HG03520 (cell line): Measurements from ENCODE around the gene DOP1B.
"Not testable (repeated sequence)": the region's sequence is repeated elsewhere in the genome, so short reads cannot be mapped to it uniquely, and the experiment has no call there.

Experiments used
- ATAC-seq: cut with Tn5 transposase; IDR thresholded peaks from one replicate; pipeline ENCODE4 v1.9.1; 2021; ENCODE audit warnings: mild to moderate bottlenecking, moderate library complexity; ENCODE audit not compliant: unreplicated experiment

DOP1B gene, protein sequence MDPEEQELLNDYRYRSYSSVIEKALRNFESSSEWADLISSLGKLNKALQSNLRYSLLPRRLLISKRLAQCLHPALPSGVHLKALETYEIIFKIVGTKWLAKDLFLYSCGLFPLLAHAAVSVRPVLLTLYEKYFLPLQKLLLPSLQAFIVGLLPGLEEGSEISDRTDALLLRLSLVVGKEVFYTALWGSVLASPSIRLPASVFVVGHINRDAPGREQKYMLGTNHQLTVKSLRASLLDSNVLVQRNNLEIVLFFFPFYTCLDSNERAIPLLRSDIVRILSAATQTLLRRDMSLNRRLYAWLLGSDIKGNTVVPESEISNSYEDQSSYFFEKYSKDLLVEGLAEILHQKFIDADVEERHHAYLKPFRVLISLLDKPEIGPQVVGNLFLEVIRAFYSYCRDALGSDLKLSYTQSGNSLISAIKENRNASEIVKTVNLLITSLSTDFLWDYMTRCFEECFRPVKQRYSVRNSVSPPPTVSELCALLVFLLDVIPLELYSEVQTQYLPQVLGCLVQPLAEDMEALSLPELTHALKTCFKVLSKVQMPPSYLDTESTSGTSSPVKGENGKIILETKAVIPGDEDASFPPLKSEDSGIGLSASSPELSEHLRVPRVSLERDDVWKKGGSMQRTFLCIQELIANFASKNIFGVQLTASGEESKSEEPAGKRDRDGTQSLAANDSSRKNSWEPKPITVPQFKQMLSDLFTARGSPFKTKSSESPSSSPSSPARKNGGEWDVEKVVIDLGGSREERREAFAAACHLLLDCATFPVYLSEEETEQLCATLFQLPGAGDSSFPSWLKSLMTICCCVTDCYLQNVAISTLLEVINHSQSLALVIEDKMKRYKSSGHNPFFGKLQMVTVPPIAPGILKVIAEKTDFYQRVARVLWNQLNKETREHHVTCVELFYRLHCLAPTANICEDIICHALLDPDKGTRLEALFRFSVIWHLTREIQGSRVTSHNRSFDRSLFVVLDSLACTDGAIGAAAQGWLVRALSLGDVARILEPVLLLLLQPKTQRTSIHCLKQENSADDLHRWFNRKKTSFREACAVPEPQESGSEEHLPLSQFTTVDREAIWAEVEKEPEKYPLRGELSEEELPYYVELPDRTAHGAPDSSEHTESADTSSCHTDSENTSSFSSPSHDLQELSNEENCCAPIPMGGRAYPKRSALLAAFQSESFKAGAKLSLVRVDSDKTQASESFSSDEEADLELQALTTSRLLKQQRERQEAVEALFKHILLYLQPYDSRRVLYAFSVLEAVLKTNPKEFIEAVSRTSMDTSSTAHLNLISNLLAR (N-terminal part only)

DNA sequence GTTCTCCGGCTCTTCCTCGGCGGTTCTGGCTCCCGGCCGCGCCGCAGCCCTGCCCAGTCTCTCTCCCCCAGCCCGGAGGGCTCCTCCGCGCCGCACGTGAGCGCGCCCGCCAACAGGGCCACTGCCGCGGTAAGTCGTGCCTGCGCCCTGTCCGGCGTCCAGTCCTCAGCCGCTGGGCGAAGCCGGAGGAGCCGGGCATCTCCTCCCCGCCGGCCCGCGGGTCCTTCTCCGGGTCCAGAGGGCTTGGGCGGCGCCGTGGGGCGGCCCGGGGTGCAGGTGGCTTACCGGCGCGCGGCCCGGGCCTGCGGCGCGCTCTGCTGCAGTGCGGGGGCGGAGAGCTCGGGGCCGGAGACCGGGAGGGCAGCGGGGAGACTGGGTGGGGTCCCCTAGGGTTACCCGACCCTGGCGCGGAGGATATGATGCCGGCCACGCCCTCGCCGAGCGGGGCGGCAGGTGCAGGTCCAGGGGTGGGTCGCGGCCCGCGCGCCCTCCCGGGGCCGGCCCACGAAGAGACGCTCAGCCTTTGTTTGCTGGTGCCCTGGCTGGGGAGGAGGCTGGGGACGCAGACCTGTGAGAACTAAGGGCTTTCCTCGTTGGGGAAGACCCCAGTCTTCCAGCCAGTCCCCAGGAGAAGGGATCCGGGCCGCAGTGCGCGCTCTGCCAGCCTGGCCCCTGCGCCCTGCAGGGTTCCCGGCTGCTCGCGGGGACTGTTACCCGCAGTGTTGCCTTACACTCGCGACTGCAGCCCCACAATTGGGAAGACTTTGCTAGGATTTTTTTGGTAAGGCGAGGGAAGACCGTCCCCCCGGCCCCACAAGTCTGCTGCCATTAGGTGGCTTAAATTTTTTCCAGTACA is at the start of gene DOP1B:
Gene DOP1B (plus strand): TSS at position 10 of the 856 bp plus-strand sequence. CDS start 7,910 bp downstream, outside the sequence.
- peak; percentile 19 for ATAC-seq

DNA sequence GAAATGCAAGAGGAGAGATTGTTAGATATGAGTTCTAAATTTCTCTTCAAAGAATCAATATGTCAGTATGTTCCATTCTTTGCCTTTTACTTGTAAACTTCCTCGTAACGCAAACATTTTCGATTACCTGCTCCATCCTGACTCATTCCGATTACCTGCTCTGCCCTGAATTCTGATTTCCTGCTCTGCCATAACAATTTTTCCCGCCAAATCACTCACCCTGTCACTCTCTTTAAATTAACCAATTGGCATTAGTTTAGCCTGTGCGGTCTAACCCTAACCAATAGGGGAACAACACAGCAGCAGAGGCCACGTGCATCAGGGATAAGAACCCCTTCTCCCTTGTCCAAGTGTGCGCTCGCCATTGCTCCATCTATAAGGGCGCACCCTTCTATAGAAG is 46.8 kb upstream of the DOP1B start:
- ATAC-seq = no peak

DNA sequence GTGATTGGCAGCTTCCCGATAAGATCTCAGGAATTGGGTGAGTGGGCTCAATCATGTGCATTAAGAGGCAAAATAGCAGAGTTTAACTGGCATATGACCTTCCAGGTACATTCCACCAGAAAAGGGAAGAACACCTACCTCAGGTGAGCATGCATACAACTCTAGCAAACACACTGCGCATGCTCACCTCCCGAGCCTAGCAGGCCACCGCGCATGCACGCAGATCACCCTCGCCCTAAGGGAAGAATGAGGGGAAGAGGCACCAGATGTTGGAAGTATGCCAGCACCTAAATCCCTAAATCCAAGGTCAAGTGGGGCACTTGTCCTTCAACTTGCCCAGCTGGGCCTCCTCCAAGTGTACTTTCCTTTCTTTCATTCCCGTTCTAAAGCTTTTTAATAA is 45.4 kb upstream of the DOP1B start:
- ATAC-seq = no peak

DNA sequence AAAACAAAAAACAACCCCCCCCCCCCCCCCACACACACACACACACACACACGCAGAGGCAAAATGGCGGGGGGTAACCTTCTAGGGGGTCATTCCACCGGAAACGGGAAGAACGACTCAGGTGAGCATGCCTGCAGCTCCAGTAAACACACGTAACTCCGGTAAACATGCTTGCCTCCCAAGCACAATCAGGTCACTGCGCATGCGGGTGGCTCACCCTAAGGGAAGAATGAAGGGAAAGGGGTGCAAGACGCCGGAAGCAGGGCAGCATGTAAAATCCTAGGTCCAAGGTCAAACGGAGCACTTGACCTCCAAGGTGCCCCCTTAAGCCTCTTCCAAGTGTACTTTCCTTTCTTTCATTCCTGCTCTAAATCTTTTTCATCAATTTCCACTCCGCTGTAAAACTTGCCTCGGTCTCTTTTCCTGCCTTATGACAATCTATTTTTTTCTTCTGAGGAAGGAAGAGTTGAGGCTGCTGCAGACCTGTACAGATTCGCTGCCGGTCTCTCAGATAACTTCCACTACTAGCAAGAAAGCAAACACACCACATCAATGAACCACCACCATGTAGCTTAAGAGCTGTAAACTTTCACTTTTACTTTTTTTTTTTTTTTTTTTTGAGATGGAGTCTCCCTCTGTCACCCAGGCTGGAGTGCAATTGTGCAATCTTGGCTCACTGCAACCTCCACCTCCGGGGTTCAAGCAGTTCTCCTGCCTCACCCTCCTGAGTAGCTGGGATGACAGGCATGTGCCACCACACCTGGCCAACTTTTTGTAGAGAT is 42.8 kb upstream of the DOP1B start:
- ATAC-seq = no peak

DNA sequence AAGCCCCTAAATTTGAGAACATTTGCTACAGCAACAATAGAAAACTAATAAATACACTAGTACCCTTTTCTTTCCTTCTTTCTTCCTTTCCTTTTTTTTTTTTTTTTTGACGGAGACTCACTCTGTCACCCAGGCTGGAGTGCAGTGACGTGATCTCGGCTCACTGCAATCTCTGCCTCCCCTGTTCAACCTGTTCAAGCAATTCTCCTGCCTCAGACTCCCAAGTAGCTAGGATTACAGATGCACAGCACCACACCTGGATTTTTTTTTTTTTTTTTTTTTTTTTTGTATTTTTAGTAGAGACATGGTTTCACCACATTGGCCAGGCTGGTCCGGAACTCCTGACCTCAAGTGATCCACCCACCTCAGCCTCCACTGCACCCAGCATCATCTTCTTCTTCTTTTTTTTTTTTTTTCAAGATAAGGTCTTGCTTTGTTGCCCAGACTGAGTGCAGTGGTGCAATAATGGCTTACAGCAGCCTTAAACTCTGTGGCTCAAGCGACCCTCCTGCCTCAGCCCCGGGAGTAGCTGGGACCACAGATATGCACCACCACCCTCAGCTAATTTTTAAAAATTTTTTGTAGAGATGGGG is 41.4 kb upstream of the DOP1B start:
- no peak for ATAC-seq

DNA sequence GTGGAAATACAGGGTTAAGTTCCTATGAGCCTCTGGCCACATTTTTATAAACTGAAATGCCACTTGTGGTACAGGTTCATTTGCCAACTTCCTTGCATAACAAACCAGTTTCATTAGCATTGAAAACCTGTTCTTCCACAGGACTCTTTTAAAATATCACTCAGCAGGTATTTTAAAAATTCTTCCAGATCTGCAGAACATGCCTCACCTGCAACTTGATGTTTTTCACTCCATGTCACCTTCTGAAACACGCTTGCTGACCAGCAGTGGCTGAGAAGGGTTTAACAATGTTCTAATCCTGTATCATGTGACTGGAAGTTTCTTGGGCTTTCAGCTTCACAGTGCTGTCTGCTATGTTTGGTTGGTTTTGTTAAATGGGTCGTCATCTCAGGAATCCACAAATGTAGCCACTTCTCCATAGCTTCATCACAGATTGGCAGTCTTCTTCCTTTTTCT is 39.3 kb upstream of the DOP1B start:
- no peak for ATAC-seq

DNA sequence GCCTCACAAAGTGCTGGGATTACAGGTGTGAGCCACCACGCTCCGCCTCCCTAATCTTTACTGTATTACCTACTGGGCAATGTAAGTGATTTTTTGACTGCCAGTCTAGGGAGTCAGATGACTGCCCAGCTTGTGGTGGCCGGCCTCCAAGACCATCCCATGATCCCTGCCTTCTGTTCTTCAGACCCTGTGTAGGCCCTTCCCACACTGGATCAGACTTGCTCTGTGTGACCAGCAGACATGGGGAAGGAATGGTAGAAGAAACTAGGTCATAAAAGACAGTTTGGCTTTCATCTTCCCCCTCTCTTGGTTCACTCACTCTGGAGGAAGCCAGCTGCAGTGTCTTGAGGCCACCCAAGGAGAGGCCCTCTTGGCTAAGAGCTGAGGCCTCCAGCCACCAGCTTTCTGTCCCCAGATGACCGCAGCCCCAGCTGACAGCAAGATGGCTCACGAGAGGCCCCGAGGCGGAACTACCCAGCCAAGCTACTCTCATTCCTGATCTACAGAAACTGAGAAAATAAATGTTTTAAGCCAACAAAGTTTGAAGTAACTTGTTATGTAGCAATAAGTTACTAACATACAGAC is 36.2 kb upstream of the DOP1B start:
- ATAC-seq = no peak

DNA sequence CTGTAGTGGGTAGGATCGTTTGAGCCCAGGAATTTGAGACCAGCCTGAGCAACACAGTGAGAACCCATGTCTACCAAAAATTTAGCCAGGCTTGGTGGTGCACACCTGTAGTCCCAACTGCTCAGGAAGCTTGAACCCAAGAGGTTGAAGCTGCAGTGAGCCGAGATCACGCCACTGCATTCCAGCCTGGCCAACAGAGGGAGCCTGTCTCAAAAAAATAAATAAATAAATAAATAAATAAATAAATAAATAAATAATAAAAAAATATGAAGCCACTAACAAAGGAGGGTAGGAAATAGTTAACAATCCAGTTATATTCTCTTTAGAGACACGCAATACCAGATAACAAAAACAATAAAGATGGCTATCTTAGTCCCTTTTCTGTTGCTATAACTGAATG is 33.6 kb upstream of the DOP1B start:
- ATAC-seq = no peak

DNA sequence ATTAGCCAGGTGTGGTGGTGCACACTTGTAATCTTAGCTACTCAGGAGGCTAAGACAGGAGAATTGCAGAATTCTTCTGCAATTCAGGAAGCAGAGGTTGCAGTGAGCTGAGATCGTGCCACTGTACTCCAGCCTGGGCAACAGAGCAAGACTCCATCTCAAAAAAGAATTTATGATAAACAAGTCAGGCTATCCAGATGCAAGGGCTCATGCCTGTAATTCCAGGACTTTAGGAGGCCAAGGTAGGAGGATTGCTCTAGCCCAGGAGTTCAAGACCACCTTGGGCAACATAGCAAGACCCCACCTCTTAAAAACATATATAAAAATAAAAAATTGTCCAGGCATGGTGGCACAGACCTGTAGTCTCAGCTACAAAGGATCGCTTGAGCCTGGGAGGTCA is 32.2 kb upstream of the DOP1B start:
- no peak for ATAC-seq

DNA sequence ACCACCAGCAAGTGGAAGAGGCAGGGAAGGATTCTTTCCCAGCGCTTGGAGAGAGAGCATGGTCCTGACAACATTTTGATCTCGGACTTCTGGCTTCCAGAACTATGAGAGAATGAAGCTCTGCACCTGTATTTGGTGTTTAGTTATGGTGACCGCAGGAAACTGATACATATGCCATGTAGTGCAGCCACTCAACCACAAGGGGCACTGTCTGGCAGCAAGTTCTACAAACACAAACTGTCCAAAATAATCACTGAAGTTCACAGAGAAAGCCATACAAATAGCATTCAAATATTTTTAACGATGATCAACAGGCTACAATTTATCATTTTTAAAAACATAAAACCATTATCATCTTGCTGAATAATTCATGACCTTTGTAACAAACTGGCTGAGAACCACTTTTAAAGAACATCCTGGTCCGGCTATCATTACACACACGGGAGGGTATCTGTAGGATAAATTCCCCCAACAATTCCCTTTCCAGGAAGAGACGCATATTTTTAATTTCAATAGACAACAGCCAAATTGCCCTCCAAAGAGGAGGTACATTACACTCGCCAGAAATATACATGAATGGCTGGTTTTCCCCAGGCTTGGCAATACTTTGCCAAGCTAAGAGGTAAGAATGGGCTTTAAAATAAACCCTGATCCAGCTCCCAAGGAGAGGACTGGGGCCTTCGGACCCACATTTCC is 31.0 kb upstream of the DOP1B start:
- ATAC-seq = no peak

DNA sequence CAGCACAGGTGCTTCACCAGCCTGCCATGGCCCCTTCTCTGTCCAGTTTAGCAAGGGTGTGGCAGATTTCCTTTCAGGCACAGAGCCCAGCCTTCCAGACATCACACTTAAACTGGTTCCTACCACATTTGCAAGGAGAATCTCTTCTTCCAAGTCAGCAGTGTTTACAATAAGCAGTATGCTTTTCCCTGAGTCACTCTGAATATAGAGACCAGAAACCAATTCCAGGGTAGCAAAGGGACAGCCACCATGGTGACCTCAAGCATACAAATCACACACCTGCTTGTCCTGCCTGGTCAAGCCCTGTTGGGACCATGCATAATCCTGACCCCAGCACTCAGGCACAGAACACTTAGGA is 30.4 kb upstream of the DOP1B start:
- ATAC-seq = no peak

DNA sequence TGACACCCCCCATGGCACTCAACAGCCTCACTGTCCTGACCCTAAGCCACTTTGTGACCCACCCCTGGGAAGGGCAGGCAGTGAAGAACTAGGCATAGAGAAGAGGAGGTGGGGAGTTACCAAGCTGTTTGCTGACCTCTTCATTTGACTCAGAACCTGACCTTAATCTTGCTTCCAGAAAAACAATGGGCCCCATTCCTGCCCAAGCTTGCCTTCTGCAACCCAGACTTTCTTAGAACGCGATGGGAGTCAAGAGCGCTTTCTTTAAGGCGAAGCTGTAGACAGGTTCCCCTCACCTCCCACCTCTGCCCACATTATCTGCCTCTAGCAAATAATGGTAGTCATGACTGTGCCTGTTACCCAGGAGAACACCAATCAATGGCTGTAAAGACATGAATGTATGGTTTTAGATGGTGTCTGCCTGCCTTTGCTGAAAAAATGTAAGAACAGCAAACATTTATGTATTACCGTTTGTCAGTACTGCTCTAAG is 30.0 kb upstream of the DOP1B start:
- no peak for ATAC-seq

DNA sequence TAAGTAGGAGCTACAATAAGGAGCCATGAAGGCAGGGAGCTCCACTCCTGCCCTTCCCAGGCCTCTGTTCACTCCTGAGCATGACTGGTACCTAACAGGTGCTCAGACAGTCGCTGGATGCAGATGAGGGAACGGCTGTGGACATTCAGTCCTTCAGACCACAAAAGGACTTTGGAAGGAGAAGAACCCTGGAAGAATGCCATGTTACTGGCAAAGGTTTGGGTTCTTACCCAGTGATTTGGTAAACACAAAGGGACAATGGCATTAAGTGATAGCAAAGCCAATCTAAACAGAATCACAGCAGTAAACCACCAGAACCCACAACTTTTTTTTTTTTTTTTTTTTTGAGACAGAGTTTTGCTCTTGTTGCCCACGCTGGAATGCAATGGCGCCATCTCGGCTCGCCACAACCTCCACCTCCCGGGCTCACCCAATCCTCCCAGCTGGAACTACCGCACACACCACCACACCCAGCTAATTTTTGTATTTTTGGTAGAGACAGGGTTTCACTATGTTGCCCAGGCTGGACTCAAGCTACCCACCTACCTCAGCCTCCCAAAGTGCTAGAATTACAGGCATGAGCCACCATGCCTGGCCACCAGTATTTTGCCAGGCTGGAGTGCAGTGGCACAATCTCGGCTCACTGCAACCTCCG is 29.2 kb upstream of the DOP1B start:
- ATAC-seq = no peak

DNA sequence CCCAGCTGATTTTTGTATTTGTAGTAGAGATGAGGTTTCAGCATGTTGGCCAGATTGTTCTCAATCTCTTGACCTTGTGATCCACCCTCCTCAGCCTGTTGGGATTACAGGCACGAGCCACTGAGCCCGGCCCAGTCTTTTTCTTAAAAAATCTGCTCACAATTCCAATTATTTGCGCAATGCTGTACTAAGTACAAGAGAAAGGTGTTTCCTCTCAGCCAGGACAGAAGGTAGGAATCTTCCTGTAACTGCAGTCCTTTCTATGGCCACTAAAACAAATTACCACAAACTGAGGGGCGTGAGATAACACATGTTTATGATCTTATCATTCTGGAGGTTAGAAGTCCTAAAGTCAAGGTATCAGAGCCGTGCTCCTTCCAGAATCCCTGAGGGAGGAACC is 28.6 kb upstream of the DOP1B start:
- no peak for ATAC-seq

DNA sequence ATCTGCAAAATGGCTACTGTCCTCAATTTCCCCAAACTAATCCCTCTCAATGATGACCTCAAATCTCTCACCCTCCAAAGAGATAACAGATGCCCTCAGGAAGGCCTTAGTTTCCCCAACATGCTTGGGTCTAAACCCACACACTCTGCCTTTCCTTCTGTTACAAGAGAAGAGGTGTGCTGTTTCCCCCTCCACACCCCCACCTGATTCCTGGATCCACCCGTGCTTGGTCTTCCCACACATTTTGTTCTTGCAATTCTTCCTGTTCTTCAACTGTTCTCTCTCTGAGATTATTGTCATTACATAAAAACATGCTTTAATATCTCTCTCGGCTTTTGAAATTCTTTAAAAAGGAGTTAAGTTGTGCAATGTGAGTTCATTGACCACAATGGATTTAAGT is 27.4 kb upstream of the DOP1B start:
- ATAC-seq = no peak

DNA sequence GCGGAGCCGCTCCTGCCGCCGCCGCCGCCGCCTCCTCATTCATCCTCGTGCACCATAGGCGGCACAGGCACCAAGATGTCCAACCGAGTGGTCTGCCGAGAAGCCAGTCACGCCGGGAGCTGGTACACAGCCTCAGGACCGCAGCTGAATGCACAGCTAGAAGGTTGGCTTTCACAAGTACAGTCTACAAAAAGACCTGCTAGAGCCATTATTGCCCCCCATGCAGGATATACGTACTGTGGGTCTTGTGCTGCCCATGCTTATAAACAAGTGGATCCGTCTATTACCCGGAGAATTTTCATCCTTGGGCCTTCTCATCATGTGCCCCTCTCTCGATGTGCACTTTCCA is 26.2 kb upstream of the DOP1B start:
- ATAC-seq = not testable (repeated sequence)

DNA sequence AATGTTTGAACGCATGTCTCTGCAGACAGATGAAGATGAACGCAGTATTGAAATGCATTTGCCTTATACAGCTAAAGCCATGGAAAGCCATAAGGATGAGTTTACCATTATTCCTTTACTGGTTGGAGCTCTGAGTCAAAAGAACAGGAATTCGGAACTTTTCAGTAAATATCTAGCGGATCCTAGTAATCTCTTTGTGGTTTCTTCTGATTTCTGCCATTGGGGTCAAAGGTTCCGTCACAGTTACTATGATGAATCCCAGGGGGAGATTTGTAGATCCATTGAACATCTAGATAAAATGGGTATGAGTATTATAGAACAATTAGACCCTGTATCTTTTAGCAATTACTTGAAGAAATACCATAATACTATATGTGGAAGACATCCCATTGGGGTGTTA is 25.8 kb upstream of the DOP1B start:
- ATAC-seq = not testable (repeated sequence)

DNA sequence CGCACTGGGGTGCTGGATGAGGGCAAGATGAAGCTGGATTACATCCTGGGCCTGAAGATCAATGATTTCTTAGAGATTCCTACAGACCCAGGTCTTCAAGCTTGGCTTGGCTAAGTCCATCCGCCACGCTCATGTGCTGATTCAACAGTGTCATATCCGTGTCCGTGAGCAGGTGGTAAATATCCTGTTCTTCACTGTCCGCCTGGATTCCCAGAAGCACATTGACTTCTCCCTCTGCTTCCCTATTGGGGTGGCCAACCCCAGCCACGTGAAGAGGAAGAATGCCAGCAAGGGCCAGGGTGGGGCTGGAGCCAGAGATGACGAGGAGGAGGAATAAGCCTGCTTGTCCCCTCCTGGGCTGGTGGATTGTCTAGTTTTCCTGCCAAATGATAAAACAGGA is 23.9 kb upstream of the DOP1B start:
- no peak for ATAC-seq
